GM18502 (cell line): Measurements from ENCODE around the gene PPP2R2D.

Experiments used
- ATAC-seq: cut with Tn5 transposase; IDR thresholded peaks from one replicate; pipeline ENCODE4 v1.9.1; 2021; ENCODE audit warnings: mild to moderate bottlenecking; ENCODE audit not compliant: unreplicated experiment, poor library complexity

PPP2R2D gene

GRCh38 chr10:131886237-131886636 is 14.6 kb upstream of the PPP2R2D start:
- ATAC-seq = no peak

GRCh38 chr10:131888186-131888604 is 12.6 kb upstream of the PPP2R2D start:
- ATAC-seq = no peak

GRCh38 chr10:131889755-131890154 is 11.1 kb upstream of the PPP2R2D start:
- ATAC-seq = no peak

- no peak for ATAC-seq
These were observed 10.3 kb upstream of the PPP2R2D start for GRCh38 chr10:131890276-131891195.

- no peak for ATAC-seq
These were observed 9.4 kb upstream of the PPP2R2D start for GRCh38 chr10:131891196-131891928.

- no peak for ATAC-seq
These were observed 8.6 kb upstream of the PPP2R2D start for GRCh38 chr10:131891929-131892805.

- ATAC-seq = no peak
These were observed 7.8 kb upstream of the PPP2R2D start for GRCh38 chr10:131892806-131893675.

- ATAC-seq = no peak
These were observed 5.7 kb upstream of the PPP2R2D start for GRCh38 chr10:131895116-131895515.

GRCh38 chr10:131896403-131896802 is 4.4 kb upstream of the PPP2R2D start:
- ATAC-seq = no peak

GRCh38 chr10:131897297-131897899 is 3.4 kb upstream of the PPP2R2D start:
- no peak for ATAC-seq

GRCh38 chr10:131898061-131898460 is 2.7 kb upstream of the PPP2R2D start:
- ATAC-seq = no peak

- no peak for ATAC-seq
These were observed 2.1 kb upstream of the PPP2R2D start for GRCh38 chr10:131898713-131899112.

- ATAC-seq = no peak
These were observed 1.6 kb upstream of the PPP2R2D start for GRCh38 chr10:131899116-131899690.

GRCh38 chr10:131899695-131900349 is 986 bp upstream of the PPP2R2D start:
- no peak for ATAC-seq

GRCh38 chr10:131901181-131901829 is 497 bp downstream of the PPP2R2D start:
- ATAC-seq = peak; percentile 28

GRCh38 chr10:131902211-131902610 is 1.4 kb downstream of the PPP2R2D start:
- no peak for ATAC-seq

- no peak for ATAC-seq
These were observed 1.9 kb downstream of the PPP2R2D start for GRCh38 chr10:131902691-131903090.

- ATAC-seq = no peak
These were observed 4.4 kb downstream of the PPP2R2D start for GRCh38 chr10:131905267-131905571.
